Pancreas (tissue), 10 donors: ENCODE data around the gene NCBP2L. TPM values are rescaled to one million over a fixed set of nuclear protein-coding genes. Genes with fewer than 3 reads are reported as not detected.

Source experiments
- ATAC-seq, 4 donors: fragments of 200-7000 bp; cut with Tn5 transposase; one replicate each; pipeline versions ENCODE4 v1.8.0 to v1.9.1; 2020; ENCODE audit warnings: mild to moderate bottlenecking in 4 of 4, moderate library complexity in 4 of 4
- DNase-seq, 6 donors: peaks; one replicate each; pipeline ENCODE4 v3.0.0-alpha.2; 2020
- FAIRE-seq: peaks from 2 replicates; lab custom pipeline; 2012; peaks lifted over from hg19 to GRCh38; lab: Jason Lieb, UNC
- H3K27ac ChIP-seq, 4 donors: fragments of 200-600 bp; sonication (generic); 1 replicate in 3 of 4; 2 replicates in 1 of 4; pipeline versions ENCODE4 v1.5.0 to v1.8.0; 2020
- H3K27me3 ChIP-seq, 4 donors: fragments of 200-600 bp; one replicate each; pipeline ENCODE4 v1.8.0; 2021
- H3K36me3 ChIP-seq, 3 donors: fragments of 200-600 bp; sonication (generic) in 1 of 3; one replicate each; pipeline versions ENCODE4 v1.5.0 to v1.8.0; 2020 to 2021
- H3K4me1 ChIP-seq, 3 donors: fragments of 200-600 bp; one replicate each; pipeline ENCODE4 v1.8.0; 2021
- H3K4me3 ChIP-seq, 4 donors: fragments of 200-600 bp; sonication (generic) in 2 of 4; one replicate each; pipeline versions ENCODE4 v1.5.0 to v1.8.0; 2020 to 2021
- H3K9me3 ChIP-seq, 4 donors: fragments of 200-600 bp; one replicate each; pipeline ENCODE4 v1.8.0; 2021
- CTCF ChIP-seq, 4 donors: fragments of 200-600 bp; sonication (generic) in 3 of 4; IDR thresholded peaks; one replicate each; pipeline versions ENCODE4 v1.5.0 to v1.8.0; 2021; ENCODE audit warnings: antibody characterized with exemption in 4 of 4
- WGBS, 2 donors: extraction: QIAGEN DNeasy Blood & Tissue Kit; methylation state at CpG; one replicate each; pipeline ENCODE4 v1.1.7; 2013; 5-methylcytosine and 5-hydroxymethylcytosine counted together
- intact Hi-C, 3 donors: fragments of 100-400 bp; cut with DNase I; formaldehyde crosslinking; loops; one replicate each; pipeline versions ENCODE4 v1.11.1 to v1.14.2; 2022
- polyA plus RNA-seq, 2 donors: library from polyadenylated mRNA; stranded (reverse); fragments of 200-250 nt; gene quantifications; one replicate each; pipeline ENCODE4 v1.2.3, GENCODE V29; 2013
- total RNA-seq, 6 donors: library from RNA; stranded (reverse); fragmentation: NEBNext Ultra II Directional in 4 of 6; extraction: Animal tissue kit (Norgen Biotek cat#: 25700) in 4 of 6; gene quantifications; one replicate each; pipeline versions ENCODE4 v1.2.1 to v1.2.4, GENCODE V29; 2021 to 2023
- donor health status: healthy with polysubstance abuse.
- donor health status: DM: no; HTN: no; CAD: no; lungs with moderate emphysema.
- donor health status: DM: no; HTN: no; CAD: no.
- donor health status: control.
- donor health status: control.
- donor health status: Bipolar disorder and iron deficiency.
- donor health status: DM: yes; HTN: yes; CAD: no.
- donor health status: DM: no; HTN: no; CAD: no.
- donor health status: DM: no; HTN: no; CAD: no.
- donor health status: DM: yes; HTN: yes; CAD: no.

Gene NCBP2L
- total and polyA plus RNA-seq, 8 donors = 0.11 to 0.38 (median 0.20) TPM; not detected in 3

GRCh38 chrX:107840971-107841370 lies 63.4 kb downstream of the NCBP2L start:
- no peak overlapping the region for H3K27ac ChIP-seq
- peaks cover 0 to 4% (median 0%) of the 10 kb centered on the region in 4 donors for H3K27me3 ChIP-seq
- H3K4me3 ChIP-seq = no peak overlapping the region
- WGBS, 2 donors = 82 to 97% methylated on average over 15 of the region's 15 CpGs
- ATAC-seq (no peak), DNase-seq (no peak), FAIRE-seq (no peak)
- H3K9me3 ChIP-seq = no peaks in the 10 kb centered on the region
- intact Hi-C loops = no loop called here
- peaks cover 0 to 7% (median 5%) of the 10 kb centered on the region in 3 donors for H3K4me1 ChIP-seq
- TF ChIP-seq CTCF (IDR thresholded peaks at IDR 0.05) = no peak
- H3K36me3 ChIP-seq = no peaks in the 10 kb centered on the region

- Histone ChIP-seq H3K4me3 (no peak overlapping the region), H3K27ac (no peak overlapping the region), H3K36me3 (no peaks in the 10 kb centered on the region), H3K9me3 (no peaks in the 10 kb centered on the region), H3K4me1 (peaks cover 0 to 7% (median 5%) of the 10 kb centered on the region in 3 donors), H3K27me3 (no peaks in the 10 kb centered on the region)
- no peak for DNase-seq
- 36 to 46% methylated on average over 6 of the region's 6 CpGs for WGBS, 2 donors
- intact Hi-C loops = no loop called here
- TF ChIP-seq CTCF (IDR thresholded peaks at IDR 0.05) = no peak
- no peak for FAIRE-seq
- peak in 2 of 4 donors; percentile 52 to 53 for ATAC-seq
Measured at GRCh38 chrX:107842715-107843400, 65.3 kb downstream of the NCBP2L start.

Other genes with a start within 250 kb of the NCBP2L start
- 10 to 100 TPM in 4 of 6 donors, 1 to 10 TPM in 2; 8.5 to 19.4 (median 14.1) TPM for gene PRPS1, start 149.2 kb upstream of the NCBP2L start, total RNA-seq
- gene PRPS1, start 149.2 kb upstream of the NCBP2L start, polyA plus RNA-seq = 10 to 100 TPM in 1 of 2 donors, 1 to 10 TPM in 1; 5.9 to 22.8 TPM
- 10 to 100 TPM; 12.8 to 86.6 (median 47.3) TPM for gene TSC22D3, start 1.9 kb upstream of the NCBP2L start, total RNA-seq
- 10 to 100 TPM; 38.8 to 61.5 TPM for gene TSC22D3, start 1.9 kb upstream of the NCBP2L start, polyA plus RNA-seq
- 10 to 100 TPM in 2 of 6 donors, 1 to 10 TPM in 4; 5.7 to 11.3 (median 8.8) TPM for gene MID2, start 48.1 kb downstream of the NCBP2L start, total RNA-seq
- 1 to 10 TPM; 1.6 to 1.9 TPM for gene MID2, start 48.1 kb downstream of the NCBP2L start, polyA plus RNA-seq
- gene TEX13B, start 204.6 kb downstream of the NCBP2L start, total RNA-seq = not detected
- gene TEX13B, start 204.6 kb downstream of the NCBP2L start, polyA plus RNA-seq = not detected